ENCODE results near the gene POU2F1.

DNA sequence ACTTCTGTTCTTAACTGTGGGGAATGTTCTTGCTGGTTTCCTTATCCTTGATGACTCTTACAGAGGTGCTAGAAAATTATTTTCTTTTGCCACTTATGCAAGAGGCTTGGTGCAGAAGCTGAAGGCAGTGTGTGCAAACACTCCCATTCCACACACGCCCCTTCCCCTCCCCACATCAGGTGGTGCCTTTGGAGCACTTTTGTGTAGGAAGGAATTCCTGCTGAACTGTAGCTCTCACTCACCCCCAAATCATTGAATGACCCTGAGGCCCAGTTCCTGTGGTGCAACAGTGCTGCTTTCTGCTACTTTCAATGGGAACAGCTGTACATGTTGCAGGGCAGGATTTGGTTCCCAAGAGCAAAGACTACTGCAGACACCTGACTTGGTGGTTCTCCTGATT is 195.8 kb downstream of the POU2F1 start:
- TF ChIP-seq SUZ12 (IDR thresholded peaks at IDR 0.05) = no peak
- no peak for TF ChIP-seq BHLHE40 (IDR thresholded peaks at IDR 0.05; ENCODE audit: borderline replicate concordance)
- TF ChIP-seq FOXA1 (IDR thresholded peaks at IDR 0.05) = no peak
- TF ChIP-seq CTBP1 (IDR thresholded peaks at IDR 0.05; ENCODE audit: borderline replicate concordance) = no peak
- no peak for TF ChIP-seq FOXM1 (IDR thresholded peaks at IDR 0.05; ENCODE audit: borderline replicate concordance)
- no peak for TF ChIP-seq SP1 (IDR thresholded peaks at IDR 0.05)
- TF ChIP-seq TARDBP (IDR thresholded peaks at IDR 0.05) = no peak
- no peak for TF ChIP-seq FOXK2 (IDR thresholded peaks at IDR 0.05)
- TF ChIP-seq ZNF384 (IDR thresholded peaks at IDR 0.05) = no peak
- no peak for TF ChIP-seq ARNT (IDR thresholded peaks at IDR 0.05)

Measured in HEK293T (cell line).